ENCODE measurements around the gene ZNF771.

ZNF771 gene

DNA sequence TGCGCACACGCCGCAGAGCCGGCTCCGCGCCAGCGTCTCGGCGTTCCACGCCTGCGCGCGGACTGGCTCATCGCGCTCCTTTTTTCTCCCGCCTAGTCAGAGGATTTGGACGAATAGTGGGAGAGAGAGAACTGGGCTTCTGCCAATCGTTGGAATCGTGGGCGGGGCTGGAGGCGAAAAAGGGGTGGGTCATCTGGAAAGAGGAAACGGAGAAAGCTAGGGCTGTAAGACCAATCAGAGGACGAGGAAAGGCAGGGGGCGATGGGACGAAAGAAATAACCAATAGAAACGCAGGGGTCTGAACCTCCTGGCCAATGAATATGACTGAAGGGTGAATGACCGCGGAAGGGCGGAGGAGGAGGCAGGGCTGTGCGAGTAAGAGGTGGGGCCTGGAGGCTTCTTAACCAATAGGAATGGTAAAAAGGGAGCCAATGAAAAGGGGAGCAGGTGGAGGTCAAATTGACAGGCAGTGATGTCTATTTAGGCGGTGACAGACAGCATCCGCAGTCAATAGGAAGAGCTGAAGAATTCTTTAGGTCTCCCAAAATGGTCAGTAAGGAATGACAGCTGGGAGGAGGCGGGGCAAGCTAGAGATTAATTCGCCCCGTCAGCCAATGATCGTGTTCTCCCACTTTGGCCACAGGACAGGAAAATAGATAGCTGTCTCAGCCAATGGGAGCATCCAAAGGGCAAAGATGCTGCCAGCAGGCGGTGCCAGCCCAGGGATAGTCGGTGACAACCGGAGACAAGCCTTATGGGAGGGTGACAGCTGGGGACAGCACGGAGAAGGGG, 36.8 kb upstream of the ZNF771 start, which contains the start of gene TBC1D10B:
TSS of gene TBC1D10B (minus strand) at position 39 of the 792 bp plus-strand sequence. CDS start 311 bp downstream, outside the sequence.
- Mint-ChIP-seq H3K36me3 (no peaks in the 10 kb centered on the region), H3K9me3 (no peaks in the 10 kb centered on the region), H3K27me3 (no peaks in the 10 kb centered on the region), H3K4me1 (peaks cover 45% of the 10 kb centered on the region), H3K27ac (peak within 1 kb of the TSS; percentile 96), H3K4me3 (peak within 1 kb of the TSS; percentile 95)

DNA sequence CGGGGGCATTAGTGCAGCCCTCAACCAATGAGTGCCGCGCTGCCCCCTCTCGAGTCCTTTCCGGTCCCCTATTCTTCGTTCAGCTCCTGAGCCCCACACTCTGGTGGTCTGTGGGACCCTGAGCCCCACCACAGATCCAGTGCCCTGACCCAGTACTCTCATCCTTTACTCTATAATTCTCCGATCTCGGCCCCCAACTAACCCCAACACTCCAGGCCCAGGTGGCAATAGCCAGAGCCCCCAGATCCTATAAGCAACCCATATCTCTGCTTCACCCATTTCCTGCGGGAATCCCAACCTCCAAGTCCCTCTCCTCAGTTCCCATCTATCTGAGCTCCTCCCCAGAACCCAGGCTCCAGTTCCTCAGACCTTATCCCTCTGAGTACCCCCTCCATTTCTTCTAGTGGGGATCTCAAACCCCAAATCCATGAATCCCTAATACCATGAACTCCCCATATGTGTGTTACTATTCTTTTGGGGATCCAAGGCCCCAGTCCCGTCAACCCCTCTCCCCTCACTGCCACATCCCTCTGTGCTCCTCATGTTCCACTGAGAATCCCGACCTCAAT, 36.1 kb upstream of the ZNF771 start:
- Mint-ChIP-seq H3K4me3 (peak overlapping the region; percentile 79), H3K27me3 (no peaks in the 10 kb centered on the region), H3K36me3 (no peaks in the 10 kb centered on the region), H3K9me3 (no peaks in the 10 kb centered on the region), H3K4me1 (peaks cover 42% of the 10 kb centered on the region), H3K27ac (peak overlapping the region; percentile 96)

DNA sequence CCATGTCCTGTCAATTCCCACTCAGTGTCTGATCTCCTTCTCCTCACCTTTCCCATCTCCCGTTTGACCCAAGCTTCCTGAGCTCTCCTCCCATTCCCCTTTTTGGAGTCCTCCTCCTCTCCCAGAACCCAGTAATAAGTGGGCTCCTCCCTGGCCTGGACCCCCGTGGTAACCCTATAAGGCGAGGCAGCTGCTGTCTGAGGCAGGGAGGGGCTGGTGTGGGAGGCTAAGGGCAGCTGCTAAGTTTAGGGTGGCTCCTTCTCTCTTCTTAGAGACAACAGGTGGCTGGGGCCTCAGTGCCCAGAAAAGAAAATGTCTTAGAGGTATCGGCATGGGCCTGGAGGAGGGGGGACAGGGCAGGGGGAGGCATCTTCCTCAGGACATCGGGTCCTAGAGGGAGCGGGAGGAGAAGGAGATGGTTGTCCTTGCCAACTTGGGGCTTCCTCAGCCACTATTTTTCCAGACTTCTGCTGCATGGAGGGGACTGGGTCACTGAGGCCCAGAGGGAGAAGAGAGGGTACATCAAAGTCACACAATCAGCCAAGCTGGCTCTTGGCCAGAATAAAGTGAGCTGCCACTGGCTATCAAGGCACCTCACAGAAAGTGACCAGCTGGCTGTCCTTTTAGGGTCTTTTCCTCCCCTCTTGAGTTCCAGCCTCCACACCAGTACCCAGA, 35.2 kb upstream of the ZNF771 start:
- H3K27ac Mint-ChIP-seq: peak overlapping the region; percentile 97
- H3K36me3 Mint-ChIP-seq: no peaks in the 10 kb centered on the region
- peak overlapping the region; percentile 79 for H3K4me3 Mint-ChIP-seq
- peaks cover 36% of the 10 kb centered on the region for H3K4me1 Mint-ChIP-seq
- no peaks in the 10 kb centered on the region for H3K27me3 Mint-ChIP-seq
- no peaks in the 10 kb centered on the region for H3K9me3 Mint-ChIP-seq

DNA sequence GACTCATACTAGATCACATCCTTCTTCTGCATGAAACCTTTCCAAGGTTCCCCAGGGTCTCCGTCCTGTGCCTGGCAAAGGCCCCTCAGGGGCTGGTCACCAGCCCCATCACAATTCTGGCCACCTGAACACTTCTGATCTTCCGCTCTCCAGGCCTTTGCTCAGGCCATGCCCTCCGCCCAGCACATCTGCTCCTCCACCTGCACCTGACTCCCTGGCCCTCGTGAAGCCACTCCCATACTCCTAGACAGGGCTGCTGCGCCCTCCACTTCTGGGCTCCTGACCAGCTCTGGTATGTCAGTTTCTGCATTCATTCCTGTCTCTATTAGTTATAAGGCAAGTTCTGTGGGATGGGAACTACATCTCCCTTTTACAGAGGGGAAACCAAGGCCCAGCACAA, 34.7 kb upstream of the ZNF771 start:
- H3K9me3 Mint-ChIP-seq: no peaks in the 10 kb centered on the region
- H3K4me3 Mint-ChIP-seq: peak overlapping the region; percentile 51
- no peaks in the 10 kb centered on the region for H3K36me3 Mint-ChIP-seq
- H3K27ac Mint-ChIP-seq: peak overlapping the region; percentile 97
- H3K4me1 Mint-ChIP-seq: peaks cover 36% of the 10 kb centered on the region
- H3K27me3 Mint-ChIP-seq: no peaks in the 10 kb centered on the region

DNA sequence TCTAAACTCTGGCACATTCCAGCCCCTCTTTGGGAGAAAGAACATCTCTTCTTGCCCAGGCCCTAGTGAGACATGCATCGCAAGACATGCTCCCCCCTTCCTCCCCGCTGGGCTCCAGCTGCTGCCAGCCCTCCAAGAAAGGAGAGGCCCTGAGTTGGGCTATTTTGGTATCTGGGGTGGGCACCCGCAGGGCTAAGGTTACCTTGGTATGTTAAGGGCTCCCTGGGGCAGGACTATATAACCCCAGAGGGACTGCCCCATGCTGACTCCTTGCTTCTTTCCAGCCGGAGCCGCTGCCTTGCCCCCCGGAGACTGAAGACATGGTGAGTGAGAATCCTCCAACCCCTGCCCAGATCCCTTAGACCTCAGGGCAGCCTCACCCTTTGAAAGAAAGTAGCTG, 32.9 kb upstream of the ZNF771 start, which contains the start of gene MYL11:
TSS of gene MYL11 (plus strand) at position 265 of the 400 bp plus-strand sequence. CDS start at position 321, 56 bp downstream.
- no peaks in the 10 kb centered on the region for H3K27me3 Mint-ChIP-seq
- no peaks in the 10 kb centered on the region for H3K36me3 Mint-ChIP-seq
- no peaks in the 10 kb centered on the region for H3K9me3 Mint-ChIP-seq
- H3K4me1 Mint-ChIP-seq: peaks cover 32% of the 10 kb centered on the region
- no peak within 1 kb of the TSS for H3K4me3 Mint-ChIP-seq
- peak within 1 kb of the TSS; percentile 62 for H3K27ac Mint-ChIP-seq

DNA sequence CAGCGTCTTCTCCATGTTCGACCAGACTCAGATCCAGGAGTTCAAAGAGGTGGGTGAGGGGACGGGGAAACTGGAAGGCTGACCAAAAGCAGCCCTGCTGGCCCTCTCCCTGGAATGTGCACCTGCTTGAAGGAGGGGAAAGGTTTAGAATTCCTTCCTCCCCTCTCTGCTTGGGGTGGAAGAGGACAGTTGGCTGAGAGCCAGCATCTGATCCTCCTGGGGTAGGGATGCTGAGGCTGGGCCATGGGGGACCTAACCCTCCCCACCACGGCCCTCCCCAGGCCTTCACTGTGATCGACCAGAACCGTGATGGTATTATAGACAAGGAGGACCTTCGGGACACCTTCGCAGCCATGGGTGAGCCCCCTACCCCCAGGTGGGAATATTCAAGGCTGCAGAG, 31.5 kb upstream of the ZNF771 start:
- peaks cover 45% of the 10 kb centered on the region for H3K4me1 Mint-ChIP-seq
- H3K9me3 Mint-ChIP-seq: no peaks in the 10 kb centered on the region
- peaks cover 4% of the 10 kb centered on the region for H3K36me3 Mint-ChIP-seq
- no peak overlapping the region for H3K4me3 Mint-ChIP-seq
- no peaks in the 10 kb centered on the region for H3K27me3 Mint-ChIP-seq
- peak overlapping the region; percentile 59 for H3K27ac Mint-ChIP-seq

DNA sequence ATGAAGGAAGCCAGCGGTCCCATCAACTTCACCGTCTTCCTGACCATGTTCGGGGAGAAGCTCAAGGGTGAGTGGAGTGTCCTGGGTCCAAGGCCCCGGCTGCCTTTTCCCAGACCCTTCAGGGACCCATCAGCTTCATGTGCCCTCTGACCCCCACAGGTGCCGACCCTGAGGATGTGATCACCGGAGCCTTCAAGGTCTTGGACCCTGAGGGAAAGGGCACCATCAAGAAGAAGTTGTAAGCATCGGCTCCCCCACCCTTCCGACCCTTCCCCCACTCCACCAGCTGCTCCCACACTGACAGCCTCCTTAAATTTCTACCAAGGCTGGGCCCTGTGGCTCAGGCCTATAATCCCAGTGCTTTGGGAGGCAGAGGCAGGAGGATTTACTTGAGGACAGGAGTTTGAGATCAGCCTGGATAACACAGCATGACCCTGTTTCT, 30.9 kb upstream of the ZNF771 start:
- H3K4me1 Mint-ChIP-seq: peaks cover 46% of the 10 kb centered on the region
- peak overlapping the region; percentile 59 for H3K27ac Mint-ChIP-seq
- H3K27me3 Mint-ChIP-seq: no peaks in the 10 kb centered on the region
- no peak overlapping the region for H3K4me3 Mint-ChIP-seq
- no peaks in the 10 kb centered on the region for H3K9me3 Mint-ChIP-seq
- H3K36me3 Mint-ChIP-seq: peaks cover 4% of the 10 kb centered on the region

DNA sequence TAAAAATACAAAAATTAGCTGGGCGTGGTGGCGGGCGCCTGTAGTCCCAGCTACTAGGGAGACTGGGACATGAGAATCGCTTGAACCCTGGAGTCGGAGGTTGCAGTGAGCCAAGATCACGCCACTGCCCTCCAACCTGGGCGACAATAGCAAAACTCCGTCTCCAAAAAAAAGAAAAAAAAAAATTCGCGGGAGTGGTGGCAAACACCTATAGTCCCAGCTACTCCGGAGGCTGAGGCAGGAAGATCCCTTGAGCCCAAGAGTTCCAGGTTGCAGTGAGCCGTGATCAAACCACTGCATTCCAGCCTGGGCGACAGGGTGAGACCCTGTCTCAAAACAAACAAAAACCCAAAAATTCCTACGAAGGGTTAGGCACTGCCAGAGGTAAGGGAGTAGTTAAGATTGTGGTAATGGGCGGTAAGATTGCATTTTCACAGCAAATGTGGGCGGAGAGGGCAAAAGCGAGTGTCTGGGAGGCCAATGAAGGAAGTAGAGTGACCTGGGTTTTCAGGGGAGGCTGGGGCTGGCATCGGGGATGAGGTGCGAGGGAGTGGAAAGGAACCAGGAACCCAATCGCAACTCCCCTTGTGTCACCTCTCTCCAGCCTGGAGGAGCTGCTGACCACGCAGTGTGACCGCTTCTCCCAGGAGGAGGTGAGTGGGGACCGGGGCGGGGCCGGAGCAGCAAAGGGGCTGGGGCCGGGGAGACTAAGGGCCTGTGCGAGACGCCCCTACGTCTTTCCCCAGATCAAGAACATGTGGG, 30.2 kb upstream of the ZNF771 start:
- peaks cover 4% of the 10 kb centered on the region for H3K36me3 Mint-ChIP-seq
- H3K9me3 Mint-ChIP-seq: no peaks in the 10 kb centered on the region
- H3K4me3 Mint-ChIP-seq: peak overlapping the region; percentile 96
- H3K27ac Mint-ChIP-seq: peak overlapping the region; percentile 99
- no peaks in the 10 kb centered on the region for H3K27me3 Mint-ChIP-seq
- peaks cover 44% of the 10 kb centered on the region for H3K4me1 Mint-ChIP-seq

DNA sequence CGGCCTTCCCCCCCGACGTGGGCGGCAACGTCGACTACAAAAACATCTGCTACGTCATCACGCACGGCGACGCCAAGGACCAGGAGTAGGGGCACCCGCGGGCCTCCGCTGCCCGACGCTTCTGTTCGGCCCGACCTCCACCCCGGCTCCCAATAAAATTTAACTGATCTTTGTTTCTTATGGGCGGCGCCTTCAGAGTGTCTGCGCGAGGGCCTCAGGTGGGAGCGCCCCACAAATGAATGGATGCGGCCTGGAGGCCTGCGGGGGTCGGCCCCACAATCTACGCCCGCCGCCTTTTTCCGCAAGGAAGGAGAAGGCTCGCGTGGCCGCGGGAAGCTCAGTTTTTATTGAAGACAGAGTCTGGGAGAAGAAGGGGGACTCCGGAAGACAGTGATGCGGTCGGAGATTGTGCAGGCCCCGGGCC, 29.6 kb upstream of the ZNF771 start:
- Mint-ChIP-seq H3K4me1 (peaks cover 45% of the 10 kb centered on the region), H3K4me3 (peak overlapping the region; percentile 96), H3K27ac (peak overlapping the region; percentile 99), H3K36me3 (peaks cover 4% of the 10 kb centered on the region), H3K9me3 (no peaks in the 10 kb centered on the region), H3K27me3 (no peaks in the 10 kb centered on the region)

DNA sequence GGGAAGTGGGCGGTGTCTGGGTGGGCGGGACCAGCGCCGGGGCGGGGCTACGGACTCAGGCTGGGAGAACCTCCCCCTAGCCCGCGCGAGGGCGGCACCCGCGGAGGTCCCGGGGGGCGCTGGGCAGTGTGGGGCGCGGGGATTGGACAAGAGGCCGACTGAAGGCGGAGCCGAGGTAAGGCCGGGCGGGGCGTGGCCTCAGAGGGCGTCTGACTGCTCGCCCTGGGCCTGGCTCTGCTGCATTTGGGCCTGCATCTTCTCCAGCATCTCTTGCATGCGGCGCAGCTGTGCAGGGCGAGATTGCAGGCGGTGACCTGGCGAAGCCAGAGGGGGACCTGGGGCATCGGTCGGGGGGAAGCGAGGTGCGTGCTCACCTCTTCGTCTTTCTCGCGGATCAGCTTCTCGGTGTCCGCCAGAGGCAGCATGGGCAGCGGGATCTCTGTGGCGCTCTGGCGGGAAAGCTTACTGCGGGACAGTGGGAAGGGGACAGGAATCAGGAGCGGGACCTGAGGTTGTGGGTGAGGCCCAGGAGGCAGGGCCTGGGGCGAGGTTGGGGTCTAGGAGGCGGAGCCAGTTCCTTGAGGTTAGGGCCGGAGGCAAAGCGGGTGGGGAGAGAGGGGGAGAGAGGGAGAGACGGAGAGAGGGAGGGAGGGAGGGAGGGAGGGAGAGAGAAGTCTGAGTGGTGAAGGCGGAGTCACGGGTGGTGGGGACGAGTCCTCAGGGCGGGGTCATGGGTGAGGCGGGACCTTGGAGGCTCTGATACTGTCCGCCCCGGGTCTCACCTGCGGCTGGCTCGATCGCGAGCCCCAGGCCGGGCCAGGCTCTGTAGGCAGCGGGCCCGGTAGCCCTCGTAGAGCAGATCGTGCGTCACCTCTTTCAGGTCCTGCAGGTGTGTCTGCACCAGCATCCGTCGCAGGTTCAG, 28.9 kb upstream of the ZNF771 start:
- Mint-ChIP-seq H3K27me3 (no peaks in the 10 kb centered on the region), H3K27ac (peak overlapping the region; percentile 99)

DNA sequence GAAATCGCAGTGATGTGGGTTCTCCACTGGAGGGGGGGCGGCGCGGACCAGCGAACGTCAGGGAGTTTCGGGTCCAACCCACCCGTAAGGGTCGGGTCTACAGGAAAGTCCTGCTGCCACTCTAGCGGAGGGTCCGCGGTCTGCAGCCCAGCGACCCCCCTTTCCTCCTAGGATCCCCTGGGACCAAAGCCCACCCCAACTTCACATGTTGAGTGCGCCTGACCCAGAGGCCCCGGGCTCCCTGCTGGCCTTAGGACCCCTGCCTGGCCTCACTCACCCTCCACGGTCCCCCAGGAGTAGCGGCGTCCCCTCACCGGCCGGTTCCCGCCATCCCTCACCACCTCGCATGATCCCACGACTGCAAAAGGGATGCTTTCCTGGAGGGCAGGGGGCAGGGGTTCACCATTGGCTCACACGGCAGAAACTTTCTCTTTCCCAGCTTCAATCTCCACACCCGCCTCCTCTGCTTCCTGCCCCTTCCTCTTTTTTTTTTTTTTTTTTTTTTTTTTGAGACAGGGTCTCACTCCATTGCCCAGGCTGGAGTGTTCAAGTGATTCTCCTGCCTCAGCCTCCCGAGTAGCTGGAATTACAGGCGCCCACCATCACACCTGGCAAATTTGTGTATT, 28.1 kb upstream of the ZNF771 start:
- H3K27me3 Mint-ChIP-seq: no peaks in the 10 kb centered on the region
- H3K9me3 Mint-ChIP-seq: no peaks in the 10 kb centered on the region
- peaks cover 4% of the 10 kb centered on the region for H3K36me3 Mint-ChIP-seq
- peaks cover 53% of the 10 kb centered on the region for H3K4me1 Mint-ChIP-seq
- H3K4me3 Mint-ChIP-seq: peak overlapping the region; percentile 96
- peak overlapping the region; percentile 93 for H3K27ac Mint-ChIP-seq

More for the DNA sequence above, 28.9 kb upstream of the ZNF771 start:
- H3K36me3 Mint-ChIP-seq: peaks cover 4% of the 10 kb centered on the region
- H3K4me3 Mint-ChIP-seq: peak overlapping the region; percentile 96
- no peaks in the 10 kb centered on the region for H3K9me3 Mint-ChIP-seq
- H3K4me1 Mint-ChIP-seq: peaks cover 49% of the 10 kb centered on the region

DNA sequence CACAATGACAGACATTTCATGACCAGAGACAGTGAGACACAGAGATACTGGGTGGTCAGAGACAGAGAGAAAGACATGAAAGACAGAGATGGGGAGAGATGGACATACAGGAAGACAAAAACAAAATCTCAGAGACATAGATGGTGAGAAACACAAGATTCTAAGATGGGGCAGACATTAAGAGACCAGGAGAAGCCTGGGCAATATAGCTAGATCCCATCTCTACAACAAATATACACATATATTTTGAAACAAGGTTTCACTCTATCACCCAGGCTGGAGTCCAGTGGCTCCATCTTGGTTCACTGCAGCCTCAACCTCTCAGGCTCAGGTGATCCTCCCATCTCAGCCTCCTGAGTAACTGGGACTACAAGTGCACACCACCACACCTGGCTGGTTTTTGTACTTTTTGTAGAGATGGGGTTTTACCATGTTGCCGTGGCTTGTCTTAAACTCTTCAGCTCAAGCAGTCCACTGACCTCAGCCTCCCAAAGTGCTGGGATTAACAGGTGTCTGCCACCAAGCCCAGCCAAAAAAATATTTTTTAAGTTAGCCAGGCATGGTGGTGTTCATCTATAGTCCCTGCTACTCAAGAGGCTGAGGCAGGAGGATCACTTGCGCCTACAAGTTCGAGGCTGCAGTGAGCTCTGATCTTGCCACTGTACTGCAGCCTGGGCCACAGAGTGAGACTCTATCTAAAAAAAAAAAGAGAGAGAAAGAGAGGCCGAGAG, 27.2 kb upstream of the ZNF771 start:
- Mint-ChIP-seq H3K4me1 (peaks cover 54% of the 10 kb centered on the region), H3K4me3 (peak overlapping the region; percentile 96), H3K27me3 (no peaks in the 10 kb centered on the region), H3K36me3 (peaks cover 4% of the 10 kb centered on the region), H3K27ac (peak overlapping the region; percentile 93), H3K9me3 (no peaks in the 10 kb centered on the region)

DNA sequence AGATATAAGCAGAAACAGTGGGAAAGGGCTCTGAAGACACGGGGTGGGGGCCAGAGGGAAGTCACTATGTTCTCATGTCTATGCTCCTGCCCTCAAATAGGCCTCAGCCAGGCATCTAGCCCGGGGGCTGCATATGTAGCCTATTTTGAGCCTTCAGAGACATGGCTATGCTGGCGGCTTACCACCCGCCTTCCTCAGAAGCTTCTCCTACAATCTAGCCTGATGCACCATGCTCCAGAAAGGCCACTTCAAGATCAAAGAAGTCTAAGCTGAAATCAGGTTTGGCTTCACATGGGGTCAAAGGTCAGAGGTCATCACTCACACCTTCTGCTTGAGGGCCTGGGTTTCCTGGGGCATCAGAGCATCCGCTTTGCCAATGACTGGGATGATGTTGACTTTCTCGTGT, 26.6 kb upstream of the ZNF771 start:
- Mint-ChIP-seq H3K27ac (peak overlapping the region; percentile 93), H3K4me1 (peaks cover 60% of the 10 kb centered on the region), H3K36me3 (peaks cover 4% of the 10 kb centered on the region), H3K4me3 (peak overlapping the region; percentile 89), H3K27me3 (no peaks in the 10 kb centered on the region), H3K9me3 (no peaks in the 10 kb centered on the region)

Measured in activated naive CD4-positive, alpha-beta T cell treated with anti-CD3 and anti-CD28 coated beads, Interleukin-2, amount 50 U/mL, for 24 hours (primary cell).